Lower lobe of right lung (tissue), 2 donors: ENCODE data around the gene CCT5. TPM values are rescaled to one million over a fixed set of nuclear protein-coding genes. Genes with fewer than 3 reads are reported as not detected.
"Not testable (repeated sequence)": the region's sequence is repeated elsewhere in the genome, so short reads cannot be mapped to it uniquely, and the experiment has no call there.

Source experiments
- ATAC-seq, 2 donors: fragments of 200-7000 bp; cut with Tn5 transposase; one replicate each; pipeline ENCODE4 v1.9.1; 2020 to 2022; ENCODE audit warnings: mild to moderate bottlenecking in 2 of 2, moderate library complexity in 2 of 2
- DNase-seq: peaks from one replicate; pipeline ENCODE4 v3.0.0-alpha.2; 2020
- H3K27ac ChIP-seq: fragments of 200-600 bp; one replicate; pipeline ENCODE4 v1.8.0; 2022
- H3K27me3 ChIP-seq: fragments of 200-600 bp; one replicate; pipeline ENCODE4 v1.8.0; 2022; ENCODE audit warnings: low read depth
- H3K36me3 ChIP-seq: fragments of 200-600 bp; one replicate; pipeline ENCODE4 v1.8.0; 2022; ENCODE audit warnings: mild to moderate bottlenecking
- H3K4me1 ChIP-seq: fragments of 200-600 bp; one replicate; pipeline ENCODE4 v1.8.0; 2022
- H3K4me3 ChIP-seq: fragments of 200-600 bp; one replicate; pipeline ENCODE4 v1.8.0; 2022; ENCODE audit warnings: mild to moderate bottlenecking
- H3K9me3 ChIP-seq: fragments of 200-600 bp; one replicate; pipeline ENCODE4 v1.8.0; 2022
- CTCF ChIP-seq: fragments of 200-600 bp; IDR thresholded peaks from one replicate; pipeline ENCODE4 v1.8.0; 2022; ENCODE audit warnings: antibody characterized with exemption, mild to moderate bottlenecking
- intact Hi-C: fragments of 100-400 bp; cut with DNase I; formaldehyde crosslinking; loops from one replicate; pipeline ENCODE4 v1.11.0; 2022
- total RNA-seq: library from RNA; stranded (reverse); fragmentation: NEBNext Ultra II Directional; extraction: Animal tissue kit (Norgen Biotek cat#: 25700); gene quantifications from one replicate; pipeline ENCODE4 v1.2.1, GENCODE V29; 2021
- donor health status: DM: no; HTN: yes; CAD: no; lungs with severe emphysema.

CCT5 gene
- total RNA-seq, 1 donor from 2014 or later = 116 TPM

- no peak overlapping the region for H3K27ac ChIP-seq
- H3K27me3 ChIP-seq = no peaks in the 10 kb centered on the region
- no peak for TF ChIP-seq CTCF
- H3K36me3 ChIP-seq = no peaks in the 10 kb centered on the region
- DNase-seq = no peak
- H3K4me1 ChIP-seq = peaks cover 17% of the 10 kb centered on the region
- no peak overlapping the region for H3K4me3 ChIP-seq
- no peaks in the 10 kb centered on the region for H3K9me3 ChIP-seq
- intact Hi-C loops = no loop called here
- no peak for ATAC-seq
Measured at GRCh38 chr5:10246761-10247160, 3.3 kb upstream of the CCT5 start.

DNA sequence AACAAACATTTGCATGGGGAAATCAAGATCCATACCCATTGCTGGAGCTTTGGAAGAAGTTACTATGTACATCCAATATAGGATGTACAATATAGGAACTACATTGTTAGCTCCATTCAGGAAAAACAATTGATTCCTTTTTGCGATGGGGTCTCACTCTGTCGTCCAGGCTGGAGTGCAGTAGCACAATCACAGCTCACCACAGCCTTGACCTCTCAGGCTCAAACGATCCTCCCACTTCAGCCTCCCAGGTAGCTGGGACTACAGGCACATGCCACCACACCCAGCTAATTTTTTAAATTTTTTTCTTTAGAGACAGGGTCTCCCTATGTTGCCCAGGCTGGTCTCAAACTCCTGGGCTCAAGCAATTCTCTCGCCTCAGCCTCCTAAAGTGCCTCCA is 2.9 kb upstream of the CCT5 start:
- intact Hi-C loops, H3K27ac ChIP-seq, ATAC-seq, H3K36me3 ChIP-seq, H3K9me3 ChIP-seq, DNase-seq, H3K27me3 ChIP-seq, H3K4me3 ChIP-seq: not testable (repeated sequence)
- H3K4me1 ChIP-seq = peaks cover 22% of the 10 kb centered on the region

GRCh38 chr5:10248378-10249260 is 1.5 kb upstream of the CCT5 start:
- H3K9me3 ChIP-seq = no peaks in the 10 kb centered on the region
- peaks cover 13% of the 10 kb centered on the region for H3K36me3 ChIP-seq
- H3K27ac ChIP-seq = peak overlapping the region; percentile 94
- TF ChIP-seq CTCF = no peak
- peak overlapping the region; percentile 96 for H3K4me3 ChIP-seq
- DNase-seq = no peak
- ATAC-seq = no peak
- H3K27me3 ChIP-seq = no peaks in the 10 kb centered on the region
- intact Hi-C loops = no loop called here
- H3K4me1 ChIP-seq = peaks cover 34% of the 10 kb centered on the region

GRCh38 chr5:10250806-10251276 is 761 bp downstream of the CCT5 start:
- H3K27me3 ChIP-seq = no peaks in the 10 kb centered on the region
- no peak for DNase-seq
- TF ChIP-seq CTCF = no peak
- H3K4me1 ChIP-seq = peaks cover 38% of the 10 kb centered on the region
- H3K4me3 ChIP-seq = peak overlapping the region; percentile 96
- intact Hi-C loops = no loop called here
- H3K9me3 ChIP-seq = no peaks in the 10 kb centered on the region
- H3K36me3 ChIP-seq = peaks cover 35% of the 10 kb centered on the region
- no peak for ATAC-seq
- H3K27ac ChIP-seq = peak overlapping the region; percentile 94

- DNase-seq (no peak), ATAC-seq (no peak)
- Histone ChIP-seq H3K27me3 (no peaks in the 10 kb centered on the region), H3K9me3 (no peaks in the 10 kb centered on the region), H3K4me1 (peaks cover 38% of the 10 kb centered on the region), H3K4me3 (peak overlapping the region; percentile 96), H3K36me3 (peaks cover 41% of the 10 kb centered on the region), H3K27ac (no peak overlapping the region)
- intact Hi-C loops = no loop called here
- no peak for TF ChIP-seq CTCF
Measured at GRCh38 chr5:10251405-10251804, 1.3 kb downstream of the CCT5 start.

DNA sequence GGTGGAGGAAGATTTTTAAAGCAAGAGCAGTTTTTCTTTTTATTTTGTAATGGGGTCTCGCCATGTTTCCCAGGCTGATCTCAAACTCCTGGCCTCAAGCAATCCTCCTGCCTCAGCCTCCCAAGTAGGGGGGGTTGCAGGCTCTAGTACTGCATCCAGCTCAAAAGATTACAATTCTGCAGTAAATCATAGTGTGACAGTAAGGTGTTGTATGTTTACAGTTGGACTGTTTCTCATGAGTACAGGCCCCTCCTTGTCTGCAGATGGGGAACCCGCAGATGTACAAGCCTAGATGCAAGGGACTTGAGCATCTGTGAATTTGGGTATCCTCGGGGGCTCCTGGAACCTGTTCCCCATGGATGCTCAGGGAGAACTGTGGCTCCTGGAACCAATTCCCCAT is 3.3 kb downstream of the CCT5 start:
- Histone ChIP-seq H3K27me3 (no peaks in the 10 kb centered on the region), H3K4me1 (peaks cover 36% of the 10 kb centered on the region), H3K36me3 (peaks cover 60% of the 10 kb centered on the region), H3K27ac (no peak overlapping the region), H3K4me3 (no peak overlapping the region), H3K9me3 (no peaks in the 10 kb centered on the region)
- intact Hi-C loops = no loop called here
- ATAC-seq = no peak
- DNase-seq = no peak
- no peak for TF ChIP-seq CTCF
